ENCODE measurements around the gene DLST. TPM values are rescaled to one million over a fixed set of nuclear protein-coding genes. Genes with fewer than 3 reads are reported as not detected.

The DLST gene
- 100 to 1,000 TPM in 3 of 5 donors, 10 to 100 TPM in 2; 88.3 to 128 (median 102) TPM for total RNA-seq
- total RNA-seq (2013), result 75.7 TPM
- 76.7 to 146 (median 97.5) reads per million in 29 experiments for total RNA-seq

DNA sequence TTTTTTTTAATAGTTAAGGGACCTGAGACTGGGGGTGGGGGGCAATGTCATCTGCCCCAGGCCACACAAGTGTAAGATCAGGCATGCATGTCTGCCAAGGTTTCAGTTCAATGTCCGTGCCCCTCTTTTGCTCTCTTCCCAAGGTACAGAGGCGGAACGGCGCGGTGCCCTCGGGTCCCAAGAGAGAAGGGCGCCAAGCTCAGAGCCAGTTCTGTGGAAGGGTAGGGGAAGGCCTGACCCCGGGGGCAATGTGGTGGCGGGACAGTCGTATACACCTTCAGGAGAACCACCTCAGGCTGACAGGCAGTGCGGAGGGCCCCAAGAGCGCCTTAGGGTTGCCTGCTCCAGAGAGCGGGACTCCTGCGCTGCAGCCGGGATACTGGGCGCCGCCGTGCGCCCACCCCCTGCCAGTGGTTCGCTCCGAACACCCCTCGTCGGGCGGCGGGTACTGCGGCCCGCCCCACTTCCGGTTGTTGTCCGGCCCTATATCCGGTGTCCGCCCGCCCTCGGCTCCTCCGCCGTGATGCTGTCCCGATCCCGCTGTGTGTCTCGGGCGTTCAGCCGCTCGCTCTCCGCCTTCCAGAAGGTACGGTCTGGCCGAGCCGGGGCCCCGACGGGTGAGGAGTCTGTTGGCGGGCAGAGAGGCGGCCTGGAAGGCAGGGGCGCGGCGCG lies at the start of gene DLST:
DLST (plus strand) TSS at position 486 of the 672 bp plus-strand sequence; CDS start at position 524, 38 bp downstream.
- H3K36me3 Mint-ChIP-seq, result peaks cover 14% of the 10 kb centered on the region
- POLR2A ChIA-PET, result interaction anchor here in 1 of 2 donors (0.6 to 1.7 kb wide), 4 partner anchors 24 to 646 kb away, joined by 3 to 16 read pairs (median 4); partner anchors contain the start of gene RPS6KL1
- H3K4me3 Mint-ChIP-seq, result peak within 1 kb of the TSS; percentile 93 to 100 (median 97)
- H3K27me3 ChIP-seq (replicated peaks in 1 of 2; ENCODE audit: control insufficient read depth in 2 of 2, extremely low read depth in 1 of 2, insufficient read depth in 2 of 2, low read length in 1 of 2), result no peaks in the 10 kb centered on the region
- peak within 1 kb of the TSS; percentile 92 to 94 for H3K4me3 ChIP-seq (ENCODE audit: control insufficient read depth in 1 of 2, extremely low read depth in 1 of 2, low read length in 1 of 2)
- ATAC-seq (replicated peaks in 1 of 4) (peak; percentile 83 to 92 (median 90)), DNase-seq (peak; percentile 57 to 90 (median 74))
- H3K4me1 ChIP-seq (ENCODE audit: control insufficient read depth in 1 of 2, extremely low read depth in 1 of 2, insufficient read depth in 2 of 2, low read length in 2 of 2), result peaks cover 15 to 50% of the 10 kb centered on the region in 2 experiments
- H3K4me1 Mint-ChIP-seq, result peaks cover 65 to 69% (median 67%) of the 10 kb centered on the region in 3 donors
- under 1% methylated on average over 45 of the region's 53 CpGs for WGBS (ENCODE audit: insufficient coverage)
- no peaks in the 10 kb centered on the region for H3K9me3 ChIP-seq
- H3K27ac ChIP-seq (ENCODE audit: low read length), result peak within 1 kb of the TSS; percentile 89
- H3K27me3 Mint-ChIP-seq, result no peaks in the 10 kb centered on the region
- CTCF ChIA-PET, result interaction anchor here (0.5 to 3.7 kb wide), 8 partner anchors 12 to 123 kb away, joined by 3 to 31 read pairs (median 3); partner anchors contain the start of gene RPS6KL1 (in 1 of the 2)
- no peaks in the 10 kb centered on the region for H3K9me3 Mint-ChIP-seq
- peak within 1 kb of the TSS; percentile 98 for H3K27ac Mint-ChIP-seq
- peaks cover 6 to 9% of the 10 kb centered on the region in 2 donors for H3K36me3 ChIP-seq (ENCODE audit: control insufficient read depth in 2 of 2, extremely low read depth in 1 of 2, insufficient read depth in 1 of 2, low read length in 1 of 2)

DNA sequence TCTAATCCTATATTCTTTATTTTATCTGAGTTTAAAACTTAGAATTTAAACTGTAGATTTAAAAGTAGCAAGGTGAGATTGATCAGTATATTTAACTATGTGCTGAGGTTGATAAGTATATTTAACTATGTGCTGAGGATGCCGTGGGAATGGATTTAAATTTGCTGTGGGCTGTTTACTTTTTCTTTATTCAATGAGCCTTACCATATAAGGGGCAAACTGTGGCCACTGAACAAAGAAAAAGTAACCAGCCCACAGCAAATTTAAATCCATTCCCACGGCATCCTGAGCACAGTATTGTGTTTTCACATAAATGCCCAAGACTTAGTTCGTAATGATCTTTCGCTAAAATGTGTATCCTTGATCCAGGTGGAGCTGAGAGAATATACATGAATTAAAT lies 48.9 kb upstream of the DLST start:
- POLR2A ChIA-PET, result interaction anchor here in 1 of 2 donors (0.6 kb wide), 1 partner anchor 47 kb away, joined by 5 read pairs; no protein-coding TSS in a partner anchor
- CTCF ChIA-PET, result no interaction called here
- Histone ChIP-seq H3K9me3 (no peaks in the 10 kb centered on the region), H3K4me1 (ENCODE audit: control insufficient read depth in 1 of 2, extremely low read depth in 1 of 2, insufficient read depth in 2 of 2, low read length in 2 of 2) (peaks cover 13 to 34% of the 10 kb centered on the region in 2 experiments), H3K36me3 (ENCODE audit: control insufficient read depth in 2 of 2, extremely low read depth in 1 of 2, insufficient read depth in 1 of 2, low read length in 1 of 2) (peaks cover 5 to 27% of the 10 kb centered on the region in 2 donors), H3K4me3 (ENCODE audit: control insufficient read depth in 1 of 2, extremely low read depth in 1 of 2, low read length in 1 of 2) (no peak overlapping the region), H3K27ac (ENCODE audit: low read length) (no peak overlapping the region), H3K27me3 (replicated peaks in 1 of 2; ENCODE audit: control insufficient read depth in 2 of 2, extremely low read depth in 1 of 2, insufficient read depth in 2 of 2, low read length in 1 of 2) (no peaks in the 10 kb centered on the region)
- Mint-ChIP-seq H3K36me3 (peaks cover 36% of the 10 kb centered on the region), H3K27me3 (no peaks in the 10 kb centered on the region), H3K9me3 (no peaks in the 10 kb centered on the region), H3K4me3 (no peak overlapping the region), H3K27ac (no peak overlapping the region), H3K4me1 (peaks cover 38 to 41% (median 40%) of the 10 kb centered on the region in 3 donors)
- WGBS (ENCODE audit: insufficient coverage), result no CpG with 5 or more reads among the region's 4 CpGs
- ATAC-seq (replicated peaks in 1 of 4) (no peak), DNase-seq (no peak)

DNA sequence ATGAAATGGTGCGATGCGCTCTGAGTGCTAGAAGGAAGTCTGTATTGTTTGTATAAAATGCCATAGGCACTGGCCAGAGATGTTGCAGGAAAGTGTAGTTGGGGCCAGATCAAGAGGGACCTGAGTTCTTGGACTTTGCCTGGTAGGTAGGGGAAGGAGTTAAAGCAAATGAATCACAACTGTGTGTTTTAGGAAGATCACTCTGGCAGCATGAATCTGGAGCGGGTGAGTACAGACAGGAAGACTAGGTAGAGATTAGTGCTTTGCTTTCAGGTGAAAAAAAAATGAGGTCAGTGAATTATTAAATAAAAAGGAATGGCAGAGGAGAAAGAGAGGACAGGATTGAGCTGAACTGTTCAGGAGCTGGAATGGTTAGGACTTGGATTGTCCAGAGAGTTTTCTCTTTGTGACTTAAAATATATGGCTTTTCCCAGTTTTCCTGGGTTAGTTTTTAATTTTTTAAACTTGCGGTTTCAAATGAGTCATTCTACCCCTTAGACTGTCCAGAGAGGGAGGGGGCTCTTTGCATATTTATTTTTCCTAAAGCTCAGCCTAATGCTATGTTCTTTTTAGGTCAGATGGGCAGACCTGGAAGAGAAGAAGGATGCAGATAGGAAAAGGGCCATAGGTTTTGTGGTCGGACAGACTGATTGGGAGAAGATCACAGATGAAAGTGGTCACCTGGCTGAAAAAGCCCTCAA lies 46.9 kb upstream of the DLST start:
- H3K4me3 Mint-ChIP-seq, result peak overlapping the region in 1 of 3 donors; percentile 70
- peaks cover 19 to 46% of the 10 kb centered on the region in 2 experiments for H3K4me1 ChIP-seq (ENCODE audit: control insufficient read depth in 1 of 2, extremely low read depth in 1 of 2, insufficient read depth in 2 of 2, low read length in 2 of 2)
- no peaks in the 10 kb centered on the region for H3K9me3 Mint-ChIP-seq
- no peak overlapping the region for H3K4me3 ChIP-seq (ENCODE audit: control insufficient read depth in 1 of 2, extremely low read depth in 1 of 2, low read length in 1 of 2)
- peak overlapping the region; percentile 96 for H3K27ac ChIP-seq (ENCODE audit: low read length)
- ChIA-PET POLR2A (no interaction called here), CTCF (interaction anchor here in 1 of 2 donors (0.8 to 3.5 kb wide), 2 partner anchors 18 to 27 kb away, joined by 3 to 10 read pairs; no protein-coding TSS in a partner anchor)
- no peak for ATAC-seq (replicated peaks in 1 of 4)
- peaks cover 28% of the 10 kb centered on the region for H3K36me3 Mint-ChIP-seq
- DNase-seq, result no peak
- H3K36me3 ChIP-seq (ENCODE audit: control insufficient read depth in 2 of 2, extremely low read depth in 1 of 2, insufficient read depth in 1 of 2, low read length in 1 of 2), result peaks cover 0 to 18% of the 10 kb centered on the region in 2 donors
- WGBS (ENCODE audit: insufficient coverage), result 94% methylated on average over 2 of the region's 5 CpGs
- H3K9me3 ChIP-seq, result no peaks in the 10 kb centered on the region
- no peaks in the 10 kb centered on the region for H3K27me3 Mint-ChIP-seq
- H3K27me3 ChIP-seq (replicated peaks in 1 of 2; ENCODE audit: control insufficient read depth in 2 of 2, extremely low read depth in 1 of 2, insufficient read depth in 2 of 2, low read length in 1 of 2), result no peaks in the 10 kb centered on the region
- H3K4me1 Mint-ChIP-seq, result peaks cover 52 to 58% (median 56%) of the 10 kb centered on the region in 3 donors
- H3K27ac Mint-ChIP-seq, result peak overlapping the region; percentile 98 to 99

DNA sequence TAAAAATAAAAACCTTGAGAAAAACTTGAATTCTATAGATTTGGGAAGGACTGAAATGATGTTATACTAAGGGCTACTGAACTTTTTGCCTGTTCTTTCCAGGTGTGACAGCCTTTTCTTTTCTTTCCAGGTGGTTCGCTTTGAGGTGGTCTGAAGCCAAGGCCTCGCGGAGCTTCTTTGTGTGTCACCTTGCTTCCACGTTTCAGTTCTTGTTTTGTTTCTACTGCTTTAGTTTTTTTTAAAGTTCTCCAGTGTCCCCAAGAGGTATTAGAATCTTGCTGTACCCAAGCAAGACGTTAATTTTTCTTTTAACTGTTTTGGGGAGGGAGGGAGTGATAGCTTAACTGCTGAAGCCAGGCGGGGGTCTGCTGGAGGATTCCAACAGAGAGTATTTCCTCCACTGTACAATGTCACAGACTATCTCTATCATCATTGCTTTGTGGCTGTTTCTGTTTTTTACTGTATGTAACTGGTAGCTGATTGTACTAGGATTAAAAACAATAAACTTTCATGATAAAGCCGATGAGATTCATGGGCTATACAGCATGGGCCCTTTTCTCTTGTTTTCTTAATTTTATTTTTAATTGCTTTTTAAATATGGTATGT lies 46.0 kb upstream of the DLST start:
- peaks cover 27% of the 10 kb centered on the region for H3K36me3 Mint-ChIP-seq
- no peaks in the 10 kb centered on the region for H3K27me3 Mint-ChIP-seq
- Histone ChIP-seq H3K4me3 (ENCODE audit: control insufficient read depth in 1 of 2, extremely low read depth in 1 of 2, low read length in 1 of 2) (no peak overlapping the region), H3K27me3 (replicated peaks in 1 of 2; ENCODE audit: control insufficient read depth in 2 of 2, extremely low read depth in 1 of 2, insufficient read depth in 2 of 2, low read length in 1 of 2) (no peaks in the 10 kb centered on the region), H3K9me3 (no peaks in the 10 kb centered on the region), H3K27ac (ENCODE audit: low read length) (peak overlapping the region; percentile 96), H3K4me1 (ENCODE audit: control insufficient read depth in 1 of 2, extremely low read depth in 1 of 2, insufficient read depth in 2 of 2, low read length in 2 of 2) (peaks cover 24 to 46% of the 10 kb centered on the region in 2 experiments), H3K36me3 (ENCODE audit: control insufficient read depth in 2 of 2, extremely low read depth in 1 of 2, insufficient read depth in 1 of 2, low read length in 1 of 2) (peaks cover 0 to 9% of the 10 kb centered on the region in 2 donors)
- CTCF ChIA-PET, result interaction anchor here (0.6 to 3.5 kb wide), 4 partner anchors 17 to 253 kb away, joined by 3 to 10 read pairs (median 4); no protein-coding TSS in a partner anchor
- DNase-seq (no peak), ATAC-seq (replicated peaks in 1 of 4) (peak; percentile 28 to 54 (median 48))
- 60% methylated on average over 1 of the region's 7 CpGs for WGBS (ENCODE audit: insufficient coverage)
- peak overlapping the region; percentile 37 to 70 (median 56) for H3K4me3 Mint-ChIP-seq
- H3K27ac Mint-ChIP-seq, result peak overlapping the region; percentile 98 to 99
- H3K4me1 Mint-ChIP-seq, result peaks cover 61 to 67% (median 65%) of the 10 kb centered on the region in 3 donors
- POLR2A ChIA-PET, result no interaction called here
- no peaks in the 10 kb centered on the region for H3K9me3 Mint-ChIP-seq

DNA sequence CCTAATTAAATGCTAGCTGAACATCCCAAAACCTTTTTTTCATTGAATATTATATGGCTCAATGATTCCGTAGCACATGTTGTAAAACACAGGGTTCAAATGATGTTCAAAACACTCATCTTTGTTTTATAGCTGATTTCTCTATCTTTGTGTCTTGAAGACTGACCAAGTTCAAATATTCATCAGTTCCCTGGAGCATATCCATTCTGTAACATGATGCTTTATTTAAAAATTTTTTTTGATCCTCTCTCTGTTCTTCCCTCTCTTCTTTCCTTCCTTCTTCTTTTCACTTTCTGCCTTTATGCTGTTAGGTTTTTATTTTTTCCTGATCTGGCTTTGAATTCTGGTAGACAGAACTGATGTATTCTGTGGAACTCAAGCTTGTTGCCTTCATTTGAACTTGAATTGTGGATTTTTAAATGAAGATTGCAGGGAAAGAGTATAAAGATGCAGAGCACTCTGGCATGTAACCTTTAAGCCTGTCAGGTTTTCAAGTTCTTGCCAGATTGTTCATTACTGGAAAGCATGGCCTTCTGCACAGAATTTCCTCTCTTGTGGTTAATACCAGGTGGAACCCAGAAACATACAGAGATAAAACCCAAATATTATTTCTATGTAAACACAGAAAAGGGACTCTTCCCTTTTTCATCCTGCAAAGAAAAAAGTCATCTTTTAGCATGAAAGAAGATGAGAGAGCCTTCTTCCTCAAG lies 45.3 kb upstream of the DLST start:
- ChIA-PET POLR2A (interaction anchor here in 1 of 2 donors (0.5 to 0.8 kb wide), 3 partner anchors 12 to 1222 kb away, joined by 3 to 11 read pairs (median 7); no protein-coding TSS in a partner anchor), CTCF (interaction anchor here (0.6 to 3.5 kb wide), 5 partner anchors 16 to 252 kb away, joined by 3 to 10 read pairs (median 4); no protein-coding TSS in a partner anchor)
- peak in 1 of 4 experiments; percentile 18 for ATAC-seq (replicated peaks in 1 of 4)
- peaks cover 68 to 73% (median 71%) of the 10 kb centered on the region in 3 donors for H3K4me1 Mint-ChIP-seq
- Histone ChIP-seq H3K9me3 (no peaks in the 10 kb centered on the region), H3K27ac (ENCODE audit: low read length) (peak overlapping the region; percentile 96), H3K27me3 (replicated peaks in 1 of 2; ENCODE audit: control insufficient read depth in 2 of 2, extremely low read depth in 1 of 2, insufficient read depth in 2 of 2, low read length in 1 of 2) (no peaks in the 10 kb centered on the region), H3K4me1 (ENCODE audit: control insufficient read depth in 1 of 2, extremely low read depth in 1 of 2, insufficient read depth in 2 of 2, low read length in 2 of 2) (peaks cover 30 to 46% of the 10 kb centered on the region in 2 experiments), H3K36me3 (ENCODE audit: control insufficient read depth in 2 of 2, extremely low read depth in 1 of 2, insufficient read depth in 1 of 2, low read length in 1 of 2) (peaks cover 0 to 3% of the 10 kb centered on the region in 2 donors), H3K4me3 (ENCODE audit: control insufficient read depth in 1 of 2, extremely low read depth in 1 of 2, low read length in 1 of 2) (no peak overlapping the region)
- H3K27ac Mint-ChIP-seq, result peak overlapping the region; percentile 98 to 99
- no peak for DNase-seq
- peaks cover 26% of the 10 kb centered on the region for H3K36me3 Mint-ChIP-seq
- no CpG with 5 or more reads among the region's 1 CpG for whole genome bisulfite sequencing (ENCODE audit: insufficient coverage)
- H3K9me3 Mint-ChIP-seq, result no peaks in the 10 kb centered on the region
- no peaks in the 10 kb centered on the region for H3K27me3 Mint-ChIP-seq
- peak overlapping the region in 2 of 3 donors; percentile 53 to 70 for H3K4me3 Mint-ChIP-seq
